IPS-20b (cell line): ENCODE results near the gene CYB561D2.

Experiments
- H3K27ac ChIP-seq: one replicate; pipeline ENCODE4 v1.5.1; 2013; ENCODE audit warnings: low read length
- H3K27me3 ChIP-seq: 2 replicates; pipeline ENCODE4 v1.6.1; 2013; ENCODE audit warnings: mild to moderate bottlenecking, low read length, inconsistent platforms; ENCODE audit not compliant: insufficient read depth
- H3K36me3 ChIP-seq: 2 replicates; pipeline ENCODE4 v1.6.1; 2013; ENCODE audit warnings: low read depth, mild to moderate bottlenecking, inconsistent platforms, low read length, moderate library complexity; ENCODE audit not compliant: insufficient read depth
- H3K4me1 ChIP-seq: 2 replicates; pipeline ENCODE4 v1.6.1; 2013; ENCODE audit warnings: mild to moderate bottlenecking, control low read depth, inconsistent platforms, low read length, moderate library complexity; ENCODE audit not compliant: insufficient read depth
- H3K4me3 ChIP-seq: 2 replicates; pipeline ENCODE4 v1.5.1; 2013; ENCODE audit warnings: mild to moderate bottlenecking, low read length, inconsistent platforms
- H3K9ac ChIP-seq: 2 replicates; pipeline ENCODE4 v1.6.1; 2013; ENCODE audit warnings: low read depth, mild to moderate bottlenecking, inconsistent platforms, low read length, moderate library complexity
- H3K9me3 ChIP-seq: 2 replicates; pipeline ENCODE4 v1.6.1; 2013; ENCODE audit warnings: mild to moderate bottlenecking, low read depth, low read length, inconsistent platforms; ENCODE audit not compliant: insufficient read depth

CYB561D2 gene

GRCh38 chr3:50337175-50337861, 13.3 kb upstream of the CYB561D2 start:
- H3K4me1 ChIP-seq = no peaks in the 10 kb centered on the region; the same call in 1 of the 2 replicates
- H3K27ac ChIP-seq = peak overlapping the region; percentile 7
- peak overlapping the region; percentile 90; the same call in 1 of the 2 replicates for H3K9ac ChIP-seq
- H3K4me3 ChIP-seq = peak overlapping the region; percentile 90
- peaks cover 46% of the 10 kb centered on the region for H3K27me3 ChIP-seq
- H3K9me3 ChIP-seq = no peaks in the 10 kb centered on the region
- peaks cover 16% of the 10 kb centered on the region for H3K36me3 ChIP-seq

- H3K4me3 ChIP-seq = no peak overlapping the region
- no peak overlapping the region for H3K9ac ChIP-seq
- H3K27me3 ChIP-seq = peaks cover 63% of the 10 kb centered on the region
- H3K4me1 ChIP-seq = no peaks in the 10 kb centered on the region; the same call in 1 of the 2 replicates
- H3K9me3 ChIP-seq = no peaks in the 10 kb centered on the region
- H3K27ac ChIP-seq = no peak overlapping the region
- peaks cover 7% of the 10 kb centered on the region; the same call in 1 of the 2 replicates for H3K36me3 ChIP-seq
Measured at GRCh38 chr3:50338965-50339364, 11.7 kb upstream of the CYB561D2 start.

GRCh38 chr3:50339485-50340146, 11.0 kb upstream of the CYB561D2 start:
- peaks cover 2% of the 10 kb centered on the region; the same call in 1 of the 2 replicates for H3K36me3 ChIP-seq
- no peaks in the 10 kb centered on the region for H3K9me3 ChIP-seq
- H3K27ac ChIP-seq = no peak overlapping the region
- H3K4me3 ChIP-seq = peak overlapping the region; percentile 61
- H3K9ac ChIP-seq = no peak overlapping the region
- H3K4me1 ChIP-seq = no peaks in the 10 kb centered on the region; the same call in 1 of the 2 replicates
- H3K27me3 ChIP-seq = peaks cover 69% of the 10 kb centered on the region

- H3K27ac ChIP-seq = no peak overlapping the region
- no peaks in the 10 kb centered on the region; the same call in 1 of the 2 replicates for H3K4me1 ChIP-seq
- H3K36me3 ChIP-seq = no peaks in the 10 kb centered on the region
- peak overlapping the region; percentile 61 for H3K4me3 ChIP-seq
- H3K27me3 ChIP-seq = peaks cover 74% of the 10 kb centered on the region
- H3K9ac ChIP-seq = no peak overlapping the region
- H3K9me3 ChIP-seq = no peaks in the 10 kb centered on the region
Measured at GRCh38 chr3:50340147-50340447, 10.6 kb upstream of the CYB561D2 start.

GRCh38 chr3:50340448-50341329, 10.0 kb upstream of the CYB561D2 start, which contains the start of gene RASSF1:
RASSF1 (minus strand) TSS chr3:50340836; CDS start chr3:50340805, 31 bp downstream.
- peak within 1 kb of the TSS; percentile 45; the same call in 1 of the 2 replicates for H3K9ac ChIP-seq
- peak within 1 kb of the TSS; percentile 61 for H3K4me3 ChIP-seq
- no peaks in the 10 kb centered on the region for H3K4me1 ChIP-seq
- H3K9me3 ChIP-seq = no peaks in the 10 kb centered on the region
- H3K36me3 ChIP-seq = no peaks in the 10 kb centered on the region
- peaks cover 80% of the 10 kb centered on the region for H3K27me3 ChIP-seq
- no peak within 1 kb of the TSS for H3K27ac ChIP-seq

GRCh38 chr3:50341537-50341936, 9.1 kb upstream of the CYB561D2 start:
- Histone ChIP-seq H3K27ac (no peak overlapping the region), H3K4me1 (no peaks in the 10 kb centered on the region), H3K4me3 (peak overlapping the region; percentile 61; the same call in 1 of the 2 replicates)

GRCh38 chr3:50341996-50342650, 8.5 kb upstream of the CYB561D2 start:
- no peak overlapping the region for H3K4me3 ChIP-seq
- H3K4me1 ChIP-seq = no peaks in the 10 kb centered on the region
- peaks cover 89% of the 10 kb centered on the region for H3K27me3 ChIP-seq
- no peak overlapping the region for H3K27ac ChIP-seq
- H3K9ac ChIP-seq = no peak overlapping the region
- H3K9me3 ChIP-seq = no peaks in the 10 kb centered on the region
- no peaks in the 10 kb centered on the region for H3K36me3 ChIP-seq

More at GRCh38 chr3:50341537-50341936, 9.1 kb upstream of the CYB561D2 start:
- H3K36me3 ChIP-seq = no peaks in the 10 kb centered on the region
- no peak overlapping the region for H3K9ac ChIP-seq
- H3K27me3 ChIP-seq = peaks cover 87% of the 10 kb centered on the region
- H3K9me3 ChIP-seq = no peaks in the 10 kb centered on the region

GRCh38 chr3:50342813-50343633, 7.6 kb upstream of the CYB561D2 start:
- H3K9me3 ChIP-seq = no peaks in the 10 kb centered on the region
- H3K4me1 ChIP-seq = no peaks in the 10 kb centered on the region
- no peaks in the 10 kb centered on the region for H3K36me3 ChIP-seq
- H3K27me3 ChIP-seq = peaks cover 86% of the 10 kb centered on the region
- H3K27ac ChIP-seq = no peak overlapping the region
- H3K9ac ChIP-seq = no peak overlapping the region
- no peak overlapping the region for H3K4me3 ChIP-seq

- H3K27me3 ChIP-seq = peaks cover 66% of the 10 kb centered on the region
- H3K36me3 ChIP-seq = peaks cover 7% of the 10 kb centered on the region
- H3K9ac ChIP-seq = no peak overlapping the region
- H3K9me3 ChIP-seq = no peaks in the 10 kb centered on the region
- no peaks in the 10 kb centered on the region for H3K4me1 ChIP-seq
- H3K4me3 ChIP-seq = peak overlapping the region; percentile 63
- H3K27ac ChIP-seq = no peak overlapping the region
Measured at GRCh38 chr3:50345008-50345407, 5.7 kb upstream of the CYB561D2 start.

GRCh38 chr3:50345586-50346234, 5.0 kb upstream of the CYB561D2 start, which contains the start of gene ZMYND10:
ZMYND10 (minus strand) TSS chr3:50345732; CDS start chr3:50345579, 153 bp downstream.
- no peaks in the 10 kb centered on the region for H3K4me1 ChIP-seq
- no peak within 1 kb of the TSS for H3K27ac ChIP-seq
- H3K9me3 ChIP-seq = no peaks in the 10 kb centered on the region
- peaks cover 59% of the 10 kb centered on the region for H3K27me3 ChIP-seq
- H3K4me3 ChIP-seq = peak within 1 kb of the TSS; percentile 63
- H3K36me3 ChIP-seq = peaks cover 7% of the 10 kb centered on the region
- H3K9ac ChIP-seq = peak within 1 kb of the TSS; percentile 33; the same call in 1 of the 2 replicates
